Measurements from ENCODE around the gene SEC22B. TPM values are rescaled to one million over a fixed set of nuclear protein-coding genes. Genes with fewer than 3 reads are reported as not detected.
"Not testable (repeated sequence)": the region's sequence is repeated elsewhere in the genome, so short reads cannot be mapped to it uniquely, and the experiment has no call there.

The SEC22B gene
- 23.5 and 70.3 TPM in 2 replicates for total RNA-seq (ENCODE audit: low replicate concordance)

- no peak for TF ChIP-seq CTCF (IDR thresholded peaks at IDR 0.05; ENCODE audit: insufficient read depth, low read length)
- peak within 1 kb of the TSS; percentile 92 for H3K4me3 ChIP-seq (ENCODE audit: low read depth, low read length)
- peak; percentile 98 for DNase-seq (ENCODE audit: low read depth)
Observed at GRCh38 chr1:120176092-120176855, at the start of gene SEC22B. Gene SEC22B (minus strand): TSS chr1:120176520. CDS start chr1:120176381, 139 bp downstream.

DNA sequence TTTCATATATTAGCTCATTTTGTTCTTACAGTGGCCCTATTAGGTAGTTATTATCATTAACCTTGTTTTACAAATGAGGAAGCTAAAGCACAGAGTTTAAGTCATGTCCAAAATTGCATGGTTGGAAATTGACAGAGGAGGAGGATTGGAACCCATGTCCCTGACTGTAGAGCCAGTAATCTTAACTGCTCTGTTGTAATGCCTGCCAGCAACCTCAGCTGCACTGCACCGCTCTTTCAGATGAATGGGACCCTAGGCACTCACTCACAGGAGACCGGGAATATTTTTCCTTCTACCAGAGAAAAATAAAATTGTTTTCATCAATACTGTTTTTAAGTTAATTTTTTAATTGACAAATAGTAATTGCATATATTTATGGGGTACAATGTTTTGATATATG, 41.6 kb upstream of the SEC22B start:
- not testable (repeated sequence) for DNase-seq (ENCODE audit: low read depth); H3K4me3 ChIP-seq (ENCODE audit: low read depth, low read length)

GRCh38 chr1:120217175-120217929, 41.0 kb upstream of the SEC22B start:
- DNase-seq (ENCODE audit: low read depth): peak; percentile 25
- H3K4me3 ChIP-seq (ENCODE audit: low read depth, low read length): not testable (repeated sequence)

DNA sequence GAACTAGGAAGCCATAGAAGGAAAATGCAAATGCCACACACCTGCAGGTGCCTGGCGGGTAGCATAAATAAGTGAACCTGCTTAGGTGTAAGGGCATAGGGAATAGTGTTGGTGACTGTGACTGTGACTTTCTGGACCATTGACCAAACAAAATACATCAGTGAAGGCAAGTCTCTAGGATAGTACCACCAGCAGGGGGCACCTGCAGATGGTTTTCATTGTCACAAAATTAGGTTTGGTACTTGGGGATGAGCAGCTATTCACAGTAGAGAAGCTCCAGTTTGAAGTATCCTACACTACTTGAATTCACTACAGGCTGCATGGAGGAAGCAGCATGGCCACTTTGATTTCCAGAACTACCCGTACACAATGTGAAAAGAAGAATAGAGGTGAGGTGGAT, 37.3 kb upstream of the SEC22B start:
- H3K4me3 ChIP-seq (ENCODE audit: low read depth, low read length); DNase-seq (ENCODE audit: low read depth): not testable (repeated sequence)

DNA sequence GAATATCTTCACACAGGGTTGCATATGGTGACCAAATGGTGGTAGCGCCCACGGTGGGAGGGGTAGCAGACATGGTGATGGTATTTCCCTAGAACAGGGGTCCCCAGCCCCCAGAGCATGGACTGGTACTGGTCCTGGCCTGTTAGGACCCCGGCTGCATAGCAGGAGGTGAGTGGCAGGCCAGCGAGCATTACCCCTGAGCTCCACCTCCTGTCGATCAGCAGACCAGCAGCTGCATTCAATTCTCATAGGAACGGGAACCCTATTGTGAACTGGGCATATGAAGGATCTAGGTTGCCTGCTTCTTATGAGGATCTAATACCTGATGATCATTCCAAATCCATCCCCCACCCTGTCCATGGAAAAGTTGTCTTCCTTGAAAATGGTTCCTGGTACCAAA, 34.4 kb upstream of the SEC22B start:
- not testable (repeated sequence) for H3K4me3 ChIP-seq (ENCODE audit: low read depth, low read length); DNase-seq (ENCODE audit: low read depth)

GRCh38 chr1:120196863-120197775, 20.8 kb upstream of the SEC22B start:
- peak overlapping the region; percentile 49 for H3K4me3 ChIP-seq (ENCODE audit: low read depth, low read length)
- DNase-seq (ENCODE audit: low read depth): not testable (repeated sequence)

- not testable (repeated sequence) for DNase-seq (ENCODE audit: low read depth); H3K4me3 ChIP-seq (ENCODE audit: low read depth, low read length)
Observed at GRCh38 chr1:120188626-120189025, 12.3 kb upstream of the SEC22B start.

DNA sequence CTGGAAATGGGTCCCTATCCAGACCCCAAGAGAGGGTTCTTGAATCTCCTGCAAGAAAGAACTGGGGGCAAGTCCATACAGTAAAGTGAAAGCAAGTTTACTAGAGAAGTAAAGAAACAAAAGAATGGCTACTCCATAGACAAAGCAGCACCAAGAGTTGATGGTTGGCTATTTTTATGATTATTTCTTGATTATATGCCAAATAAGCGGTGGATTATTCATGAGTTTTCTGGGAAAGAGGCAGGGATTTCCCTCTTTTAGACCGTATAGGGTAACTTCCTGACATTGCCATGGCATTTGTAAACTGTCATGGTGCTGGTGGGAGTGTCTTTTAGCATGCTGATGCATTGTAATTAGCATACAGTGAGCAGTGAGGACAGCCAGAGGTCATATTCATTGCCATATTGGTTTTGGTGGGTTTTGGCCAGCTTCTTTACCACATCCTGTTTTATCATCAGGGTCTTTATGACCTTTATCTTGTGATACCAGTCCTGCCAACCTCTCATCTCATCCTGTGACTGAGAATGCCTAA, 5.9 kb upstream of the SEC22B start:
- DNase-seq (ENCODE audit: low read depth); H3K4me3 ChIP-seq (ENCODE audit: low read depth, low read length): not testable (repeated sequence)

DNA sequence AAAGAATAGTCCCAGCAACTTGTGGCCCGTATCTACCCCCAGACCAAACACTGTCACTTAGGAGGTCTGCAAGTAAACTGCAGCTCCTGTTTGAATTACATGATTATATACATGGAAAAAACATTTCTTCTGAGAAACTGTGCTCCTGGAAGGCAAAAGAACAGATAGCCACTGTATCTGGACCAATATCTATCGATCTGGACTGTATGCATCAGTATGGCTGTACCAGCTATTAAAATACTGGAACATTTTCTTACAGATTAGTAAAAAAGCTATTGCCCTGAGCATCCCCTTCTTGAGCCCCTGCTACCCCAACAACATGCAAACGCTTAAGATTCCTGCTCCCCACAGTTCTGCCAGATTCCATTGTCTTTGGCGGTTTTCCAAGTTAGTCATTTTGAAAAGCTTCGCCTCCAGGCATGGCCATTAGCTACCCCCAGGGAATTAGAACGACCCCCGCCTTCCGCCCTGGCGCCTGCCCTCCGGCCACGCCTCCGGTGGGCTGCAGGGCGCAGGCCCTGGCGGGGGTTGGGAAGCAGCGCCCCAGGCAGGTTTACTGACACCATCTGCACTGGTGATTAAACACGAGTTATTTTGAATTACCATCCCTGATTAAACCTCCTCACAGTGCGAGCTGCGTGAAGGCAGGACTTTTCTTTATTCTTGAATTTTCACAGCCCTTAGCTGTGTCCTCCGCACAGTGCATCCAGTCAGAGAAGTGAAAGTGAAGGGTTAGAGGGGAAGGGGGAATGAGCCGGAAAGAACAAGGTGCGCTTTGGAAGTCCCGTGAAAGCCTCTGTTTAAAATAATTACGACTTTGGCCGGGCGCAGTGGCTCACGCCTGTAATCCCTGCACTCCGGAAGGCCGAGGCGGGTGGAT, 3.7 kb upstream of the SEC22B start:
- peak overlapping the region; percentile 32 for H3K4me3 ChIP-seq (ENCODE audit: low read depth, low read length)
- DNase-seq (ENCODE audit: low read depth): peak; percentile 90

- DNase-seq (ENCODE audit: low read depth): peak; percentile 93
- H3K4me3 ChIP-seq (ENCODE audit: low read depth, low read length): no peak overlapping the region
- TF ChIP-seq CTCF (IDR thresholded peaks at IDR 0.05; ENCODE audit: insufficient read depth, low read length): no peak
Observed at GRCh38 chr1:120178799-120179756, 2.8 kb upstream of the SEC22B start.

- not testable (repeated sequence) for H3K4me3 ChIP-seq (ENCODE audit: low read depth, low read length); DNase-seq (ENCODE audit: low read depth)
Observed at GRCh38 chr1:120178058-120178457, 1.7 kb upstream of the SEC22B start.

DNA sequence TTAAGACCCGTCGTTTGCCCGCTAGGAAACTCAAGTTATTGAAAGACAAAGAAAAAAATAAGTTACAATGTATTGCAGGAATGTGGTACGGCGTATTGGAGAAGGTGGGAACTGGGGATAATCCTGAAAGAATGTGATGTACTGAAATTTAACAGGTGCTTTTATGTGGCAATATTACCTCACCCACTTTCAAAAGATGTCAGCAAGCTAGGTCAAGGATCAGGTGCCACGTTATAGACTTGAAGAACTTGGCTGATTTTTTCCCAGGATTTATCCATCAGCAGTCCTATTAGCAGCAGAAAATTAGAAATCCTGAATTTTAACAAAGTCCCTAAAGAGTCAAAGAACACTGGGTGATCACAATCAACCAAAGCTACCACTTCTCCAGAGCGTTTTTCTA, 632 bp downstream of the SEC22B start:
- H3K4me3 ChIP-seq (ENCODE audit: low read depth, low read length): peak overlapping the region; percentile 92
- peak; percentile 32 for DNase-seq (ENCODE audit: low read depth)

- DNase-seq (ENCODE audit: low read depth); H3K4me3 ChIP-seq (ENCODE audit: low read depth, low read length): not testable (repeated sequence)
Observed at GRCh38 chr1:120164761-120165160, 11.6 kb downstream of the SEC22B start.

DNA sequence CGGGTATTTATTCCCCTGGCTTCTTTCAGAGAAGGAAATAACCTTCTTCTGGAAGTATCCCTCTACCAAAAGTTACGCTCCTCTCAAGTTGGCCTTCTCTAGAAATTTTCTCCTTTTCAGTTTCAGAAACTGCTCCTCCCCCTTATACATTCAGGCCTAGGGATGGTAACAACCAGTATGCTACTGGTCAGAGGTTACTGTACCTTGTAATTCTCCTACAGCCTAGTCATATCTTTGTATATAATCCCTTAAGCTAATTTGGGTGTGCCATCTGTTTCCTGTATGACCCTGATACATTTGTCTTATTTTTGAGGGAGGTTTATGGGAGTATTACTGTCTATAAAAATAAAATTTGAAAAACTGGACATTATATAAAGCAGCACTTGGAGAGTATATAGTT, 14.3 kb downstream of the SEC22B start:
- DNase-seq (ENCODE audit: low read depth): not testable (repeated sequence)

More for the DNA sequence above, 14.3 kb downstream of the SEC22B start:
- H3K4me3 ChIP-seq (ENCODE audit: low read depth, low read length): not testable (repeated sequence)
